Suprapubic skin (tissue), 4 donors: ENCODE measurements around the gene HOXB4. TPM values are rescaled to one million over a fixed set of nuclear protein-coding genes. Genes with fewer than 3 reads are reported as not detected.
"Not testable (repeated sequence)": the region's sequence is repeated elsewhere in the genome, so short reads cannot be mapped to it uniquely, and the experiment has no call there.

Experiments used
- DNase-seq, 2 donors: peaks; one replicate each; pipeline ENCODE4 v3.0.0-alpha.2; 2019; ENCODE audit warnings: low spot score in 2 of 2
- H3K27ac ChIP-seq: fragments of 200-600 bp; sonication (generic); one replicate; pipeline ENCODE4 v1.5.1; 2019
- H3K27me3 ChIP-seq: fragments of 200-600 bp; sonication (generic); one replicate; pipeline ENCODE4 v1.5.1; 2019
- H3K36me3 ChIP-seq: fragments of 200-600 bp; sonication (generic); one replicate; pipeline ENCODE4 v1.5.1; 2019
- H3K4me1 ChIP-seq: fragments of 200-600 bp; sonication (generic); one replicate; pipeline ENCODE4 v1.5.1; 2019
- H3K4me3 ChIP-seq: fragments of 200-600 bp; sonication (generic); one replicate; pipeline ENCODE4 v1.5.1; 2019; ENCODE audit warnings: mild to moderate bottlenecking
- H3K9me3 ChIP-seq: fragments of 200-600 bp; sonication (generic); one replicate; pipeline ENCODE4 v1.5.1; 2019
- EP300 ChIP-seq: sonication (generic); formaldehyde crosslinking; IDR thresholded peaks from one replicate; pipeline ENCODE4 v1.6.1; 2017; ENCODE audit warnings: antibody characterized with exemption
- POLR2A ChIP-seq, 2 donors: fragments of 450-650 bp; IDR thresholded peaks; one replicate each; pipeline ENCODE4 v1.6.1; 2017; ENCODE audit warnings: antibody characterized with exemption in 2 of 2, mild to moderate bottlenecking in 2 of 2, moderate library complexity in 2 of 2
- POLR2AphosphoS5 ChIP-seq, 3 donors: sonication (generic); formaldehyde crosslinking; IDR thresholded peaks; one replicate each; pipeline ENCODE4 v1.6.1; 2017; ENCODE audit warnings: antibody characterized with exemption in 3 of 3
- WGBS: methylation state at CpG from one replicate; pipeline ENCODE4 v1.1.5; 2018; 5-methylcytosine and 5-hydroxymethylcytosine counted together
- total RNA-seq, 4 donors: library from RNA; depleted of rRNA; stranded (reverse); fragments of >200 nt; gene quantifications; one replicate each; pipeline ENCODE4 v1.1.0, GENCODE V29; 2016
- TF ChIP-seq, protein P1 (sequence below), 2 donors: fragments of 200-600 bp in 1 of 2; fragments of 450-650 bp in 1 of 2; sonication (generic) in 1 of 2; IDR thresholded peaks; one replicate each; pipeline ENCODE4 v1.5.1; 2016 to 2019; ENCODE audit warnings: antibody characterized with exemption in 2 of 2, mild to moderate bottlenecking in 1 of 2, moderate library complexity in 1 of 2

HOXB4 gene
- total RNA-seq, 4 donors from 2014 or later = 0.42 to 3.5 (median 1.0) TPM

DNA sequence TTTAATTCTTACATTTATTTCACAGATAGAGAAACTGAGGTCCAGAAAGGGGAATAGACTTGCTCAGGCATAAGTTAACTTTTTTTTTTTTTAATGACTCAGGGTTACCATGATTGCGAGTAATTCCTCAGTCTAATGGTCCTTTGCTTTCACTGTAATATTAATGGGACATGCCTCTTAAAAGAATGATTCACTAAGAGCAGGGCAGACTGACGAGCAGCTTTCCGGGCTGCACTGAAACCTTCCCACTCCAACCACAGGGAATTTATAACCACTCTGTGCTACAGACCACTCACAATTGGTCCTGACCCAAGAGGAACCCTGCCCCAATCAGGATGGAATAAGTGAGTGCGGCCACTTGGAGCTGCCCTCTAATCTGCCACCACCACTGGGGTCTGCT lies 39.0 kb downstream of the HOXB4 start:
- Histone ChIP-seq H3K9me3 (no peaks in the 10 kb centered on the region), H3K36me3 (no peaks in the 10 kb centered on the region), H3K4me3 (no peak overlapping the region), H3K27ac (no peak overlapping the region), H3K4me1 (peaks cover 29% of the 10 kb centered on the region), H3K27me3 (peaks cover 4% of the 10 kb centered on the region)
- WGBS = 80% methylated on average over 4 of the region's 4 CpGs
- no peak for DNase-seq
- TF ChIP-seq POLR2A (IDR thresholded peaks at IDR 0.05) (no peak), EP300 (no peak), POLR2AphosphoS5 (IDR thresholded peaks at IDR 0.05) (no peak)
- TF ChIP-seq, protein P1, sequence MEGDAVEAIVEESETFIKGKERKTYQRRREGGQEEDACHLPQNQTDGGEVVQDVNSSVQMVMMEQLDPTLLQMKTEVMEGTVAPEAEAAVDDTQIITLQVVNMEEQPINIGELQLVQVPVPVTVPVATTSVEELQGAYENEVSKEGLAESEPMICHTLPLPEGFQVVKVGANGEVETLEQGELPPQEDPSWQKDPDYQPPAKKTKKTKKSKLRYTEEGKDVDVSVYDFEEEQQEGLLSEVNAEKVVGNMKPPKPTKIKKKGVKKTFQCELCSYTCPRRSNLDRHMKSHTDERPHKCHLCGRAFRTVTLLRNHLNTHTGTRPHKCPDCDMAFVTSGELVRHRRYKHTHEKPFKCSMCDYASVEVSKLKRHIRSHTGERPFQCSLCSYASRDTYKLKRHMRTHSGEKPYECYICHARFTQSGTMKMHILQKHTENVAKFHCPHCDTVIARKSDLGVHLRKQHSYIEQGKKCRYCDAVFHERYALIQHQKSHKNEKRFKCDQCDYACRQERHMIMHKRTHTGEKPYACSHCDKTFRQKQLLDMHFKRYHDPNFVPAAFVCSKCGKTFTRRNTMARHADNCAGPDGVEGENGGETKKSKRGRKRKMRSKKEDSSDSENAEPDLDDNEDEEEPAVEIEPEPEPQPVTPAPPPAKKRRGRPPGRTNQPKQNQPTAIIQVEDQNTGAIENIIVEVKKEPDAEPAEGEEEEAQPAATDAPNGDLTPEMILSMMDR (IDR thresholded peaks at IDR 0.05) = no peak

GRCh38 chr17:48537316-48537715 lies 40.8 kb downstream of the HOXB4 start:
- 98% methylated on average over 3 of the region's 3 CpGs for WGBS
- peaks cover 19% of the 10 kb centered on the region for H3K4me1 ChIP-seq
- no peaks in the 10 kb centered on the region for H3K36me3 ChIP-seq
- no peaks in the 10 kb centered on the region for H3K27me3 ChIP-seq
- H3K4me3 ChIP-seq = no peak overlapping the region
- no peaks in the 10 kb centered on the region for H3K9me3 ChIP-seq
- no peak for DNase-seq
- TF ChIP-seq EP300 (no peak), POLR2A (IDR thresholded peaks at IDR 0.05) (no peak), POLR2AphosphoS5 (IDR thresholded peaks at IDR 0.05) (no peak)
- TF ChIP-seq, protein P1 (IDR thresholded peaks at IDR 0.05) = no peak
- H3K27ac ChIP-seq = no peak overlapping the region

GRCh38 chr17:48535793-48536559 lies 42.2 kb downstream of the HOXB4 start:
- not testable (repeated sequence) for H3K4me3 ChIP-seq, H3K27me3 ChIP-seq, H3K4me1 ChIP-seq, H3K9me3 ChIP-seq, H3K27ac ChIP-seq, DNase-seq, H3K36me3 ChIP-seq
- WGBS = 89% methylated on average over 9 of the region's 9 CpGs

GRCh38 chr17:48532261-48532660 lies 45.9 kb downstream of the HOXB4 start:
- peaks cover 16% of the 10 kb centered on the region for H3K4me1 ChIP-seq
- no peak overlapping the region for H3K4me3 ChIP-seq
- H3K27me3 ChIP-seq = peaks cover 1% of the 10 kb centered on the region
- no peaks in the 10 kb centered on the region for H3K9me3 ChIP-seq
- no peak for DNase-seq
- 94% methylated on average over 8 of the region's 8 CpGs for WGBS
- H3K27ac ChIP-seq = no peak overlapping the region
- no peaks in the 10 kb centered on the region for H3K36me3 ChIP-seq
- TF ChIP-seq EP300 (no peak), POLR2A (IDR thresholded peaks at IDR 0.05) (no peak), POLR2AphosphoS5 (IDR thresholded peaks at IDR 0.05) (no peak)
- TF ChIP-seq, protein P1 (IDR thresholded peaks at IDR 0.05) = no peak

GRCh38 chr17:48530887-48531272 lies 47.3 kb downstream of the HOXB4 start, which contains the start of gene HOXB1:
HOXB1 (minus strand) TSS chr17:48531011; CDS start chr17:48530904, 107 bp downstream.
- Histone ChIP-seq H3K27ac (no peak within 1 kb of the TSS), H3K36me3 (no peaks in the 10 kb centered on the region), H3K9me3 (no peaks in the 10 kb centered on the region), H3K4me3 (no peak within 1 kb of the TSS), H3K27me3 (peaks cover 9% of the 10 kb centered on the region), H3K4me1 (peaks cover 25% of the 10 kb centered on the region)
- DNase-seq = no peak
- TF ChIP-seq EP300 (no peak), POLR2A (IDR thresholded peaks at IDR 0.05) (no peak), POLR2AphosphoS5 (IDR thresholded peaks at IDR 0.05) (no peak)
- TF ChIP-seq, protein P1 (IDR thresholded peaks at IDR 0.05) = no peak
- WGBS = 88% methylated on average over 8 of the region's 15 CpGs
